RWPE2 (cell line): ENCODE data around the gene ARHGAP42.

Source experiments
- ATAC-seq: fragments of 200-7000 bp; cut with Tn5 transposase; 3 replicates; pipeline ENCODE4 v1.9.1; 2021; ENCODE audit warnings: low read depth
- DNase-seq: peaks from one replicate; pipeline ENCODE4 v3.0.0-alpha.2; 2020; ENCODE audit warnings: low spot score
- H3K27ac ChIP-seq: fragments of 450-650 bp; 2 replicates; pipeline ENCODE4 v1.5.1; 2017; ENCODE audit warnings: mild to moderate bottlenecking; ENCODE audit not compliant: poor library complexity, severe bottlenecking
- H3K27me3 ChIP-seq: fragments of 250-450 bp; sonication (Bioruptor Pico); 2 replicates; pipeline ENCODE4 v1.5.1; 2021; ENCODE audit warnings: mild to moderate bottlenecking, moderate library complexity; ENCODE audit not compliant: insufficient read depth, poor library complexity, severe bottlenecking
- H3K36me3 ChIP-seq: fragments of 250-450 bp; sonication (Bioruptor Pico); 2 replicates; pipeline ENCODE4 v1.5.1; 2020; ENCODE audit warnings: low read depth, mild to moderate bottlenecking, moderate library complexity
- H3K4me1 ChIP-seq: fragments of 250-450 bp; sonication (Bioruptor Pico); 2 replicates; pipeline ENCODE4 v1.5.1; 2021; ENCODE audit warnings: mild to moderate bottlenecking, moderate library complexity; ENCODE audit not compliant: insufficient read depth, poor library complexity, severe bottlenecking
- H3K4me3 ChIP-seq: fragments of 250-450 bp; sonication (Bioruptor Pico); 2 replicates; pipeline ENCODE4 v1.5.1; 2021; ENCODE audit warnings: mild to moderate bottlenecking, moderate library complexity; ENCODE audit not compliant: severe bottlenecking
- H3K9me3 ChIP-seq: fragments of 250-450 bp; sonication (Bioruptor Pico); 2 replicates; pipeline ENCODE4 v1.5.1; 2021; ENCODE audit warnings: mild to moderate bottlenecking, moderate library complexity; ENCODE audit not compliant: severe bottlenecking
- TF ChIP-seq, protein P1 (sequence below): fragments of 450-650 bp; IDR thresholded peaks from one replicate; pipeline ENCODE4 v1.5.1; 2017; ENCODE audit warnings: mild to moderate bottlenecking, moderate library complexity; ENCODE audit not compliant: poor library complexity, severe bottlenecking

Gene ARHGAP42

DNA sequence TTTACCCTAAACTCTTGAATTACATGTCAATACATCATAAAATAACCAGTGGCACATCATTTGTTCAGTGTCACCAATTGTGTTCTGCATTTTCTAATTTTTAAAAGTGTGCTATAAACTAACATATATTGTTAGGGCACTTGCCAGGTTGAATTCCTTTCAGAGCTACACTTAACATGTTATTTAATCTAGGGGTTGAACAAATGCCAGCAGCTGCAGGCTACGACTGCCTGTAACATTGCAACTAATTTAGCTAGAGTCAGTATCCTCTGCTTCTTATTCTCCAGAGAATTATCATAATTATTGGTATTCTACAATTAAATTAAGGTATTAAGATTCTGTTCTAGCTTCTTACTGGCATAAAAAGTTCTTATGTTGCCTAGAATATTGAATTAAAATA lies 46.4 kb upstream of the ARHGAP42 start:
- TF ChIP-seq, protein P1, sequence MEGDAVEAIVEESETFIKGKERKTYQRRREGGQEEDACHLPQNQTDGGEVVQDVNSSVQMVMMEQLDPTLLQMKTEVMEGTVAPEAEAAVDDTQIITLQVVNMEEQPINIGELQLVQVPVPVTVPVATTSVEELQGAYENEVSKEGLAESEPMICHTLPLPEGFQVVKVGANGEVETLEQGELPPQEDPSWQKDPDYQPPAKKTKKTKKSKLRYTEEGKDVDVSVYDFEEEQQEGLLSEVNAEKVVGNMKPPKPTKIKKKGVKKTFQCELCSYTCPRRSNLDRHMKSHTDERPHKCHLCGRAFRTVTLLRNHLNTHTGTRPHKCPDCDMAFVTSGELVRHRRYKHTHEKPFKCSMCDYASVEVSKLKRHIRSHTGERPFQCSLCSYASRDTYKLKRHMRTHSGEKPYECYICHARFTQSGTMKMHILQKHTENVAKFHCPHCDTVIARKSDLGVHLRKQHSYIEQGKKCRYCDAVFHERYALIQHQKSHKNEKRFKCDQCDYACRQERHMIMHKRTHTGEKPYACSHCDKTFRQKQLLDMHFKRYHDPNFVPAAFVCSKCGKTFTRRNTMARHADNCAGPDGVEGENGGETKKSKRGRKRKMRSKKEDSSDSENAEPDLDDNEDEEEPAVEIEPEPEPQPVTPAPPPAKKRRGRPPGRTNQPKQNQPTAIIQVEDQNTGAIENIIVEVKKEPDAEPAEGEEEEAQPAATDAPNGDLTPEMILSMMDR: no peak

DNA sequence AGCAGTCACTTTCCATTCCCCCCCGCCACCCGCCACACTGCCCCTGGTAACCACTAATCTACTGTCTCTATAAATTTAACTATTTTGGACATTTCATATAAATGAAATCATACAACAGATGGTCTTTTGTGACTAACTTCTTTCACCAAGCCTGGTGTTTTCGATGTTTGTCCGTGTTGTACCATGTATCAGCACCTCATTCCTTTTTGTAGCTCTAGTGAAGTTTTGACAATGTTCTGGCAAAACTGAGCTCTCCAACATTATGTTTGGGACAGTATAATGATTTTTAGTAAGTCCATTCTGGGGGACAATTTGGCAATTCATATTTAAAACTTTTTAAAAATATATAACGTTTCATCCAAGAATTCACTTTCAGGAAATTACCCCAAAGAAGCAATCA lies 45.6 kb upstream of the ARHGAP42 start:
- no peaks in the 10 kb centered on the region for H3K36me3 ChIP-seq
- H3K9me3 ChIP-seq: no peaks in the 10 kb centered on the region
- no peak for ATAC-seq
- TF ChIP-seq, protein P1: no peak
- H3K4me3 ChIP-seq: no peak overlapping the region
- H3K27ac ChIP-seq: no peak overlapping the region
- H3K27me3 ChIP-seq: no peaks in the 10 kb centered on the region
- no peak for DNase-seq
- no peaks in the 10 kb centered on the region for H3K4me1 ChIP-seq

More for the DNA sequence above, 46.4 kb upstream of the ARHGAP42 start:
- ATAC-seq (no peak), DNase-seq (no peak)
- no peaks in the 10 kb centered on the region for H3K36me3 ChIP-seq
- no peaks in the 10 kb centered on the region for H3K4me1 ChIP-seq
- no peak overlapping the region for H3K27ac ChIP-seq
- no peaks in the 10 kb centered on the region for H3K9me3 ChIP-seq
- no peaks in the 10 kb centered on the region for H3K27me3 ChIP-seq
- no peak overlapping the region for H3K4me3 ChIP-seq

DNA sequence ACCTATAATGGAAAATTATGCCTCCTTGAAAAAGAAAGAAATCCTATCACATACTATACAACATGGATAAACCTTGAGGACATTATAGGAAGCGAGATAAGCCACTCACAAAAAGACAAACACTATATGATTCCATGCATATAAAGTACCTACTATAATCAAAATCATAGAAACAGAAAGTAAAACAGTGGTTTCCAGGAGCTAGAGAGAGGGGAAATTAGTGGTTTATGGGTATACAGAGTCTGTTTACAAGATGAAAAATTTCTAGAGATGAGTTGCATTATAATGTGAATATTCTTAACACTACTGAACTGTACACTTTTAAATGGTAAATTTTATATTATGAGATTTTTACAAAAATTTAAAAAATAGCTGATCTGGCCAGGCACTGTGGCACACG lies 40.5 kb upstream of the ARHGAP42 start:
- Histone ChIP-seq H3K27me3 (no peaks in the 10 kb centered on the region), H3K27ac (no peak overlapping the region), H3K4me1 (no peaks in the 10 kb centered on the region), H3K9me3 (no peaks in the 10 kb centered on the region), H3K36me3 (no peaks in the 10 kb centered on the region), H3K4me3 (no peak overlapping the region)
- TF ChIP-seq, protein P1: no peak
- no peak for DNase-seq
- ATAC-seq: no peak

DNA sequence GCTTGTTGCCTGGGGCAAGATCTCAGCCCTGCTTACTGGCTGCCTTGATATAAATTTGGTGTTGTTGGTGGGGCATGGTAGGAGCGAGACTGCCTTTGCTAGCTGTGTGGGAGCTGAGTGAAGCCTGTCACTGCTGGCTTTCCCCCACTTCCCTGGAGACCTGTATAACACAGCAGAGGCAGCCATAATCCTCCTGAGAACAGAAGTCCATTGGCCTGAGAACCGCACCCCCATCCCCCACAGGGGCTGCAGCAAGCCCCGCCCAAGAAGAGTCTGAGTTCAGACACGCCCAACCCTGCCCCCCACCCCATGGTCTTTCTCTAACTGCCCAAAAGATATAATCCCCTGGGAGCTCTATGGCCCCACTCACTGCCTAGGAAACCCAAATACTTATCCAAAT lies 39.2 kb upstream of the ARHGAP42 start:
- Histone ChIP-seq H3K36me3 (no peaks in the 10 kb centered on the region), H3K4me1 (no peaks in the 10 kb centered on the region), H3K27ac (no peak overlapping the region), H3K9me3 (no peaks in the 10 kb centered on the region), H3K4me3 (no peak overlapping the region), H3K27me3 (no peaks in the 10 kb centered on the region)
- no peak for DNase-seq
- TF ChIP-seq, protein P1: no peak
- ATAC-seq: no peak

DNA sequence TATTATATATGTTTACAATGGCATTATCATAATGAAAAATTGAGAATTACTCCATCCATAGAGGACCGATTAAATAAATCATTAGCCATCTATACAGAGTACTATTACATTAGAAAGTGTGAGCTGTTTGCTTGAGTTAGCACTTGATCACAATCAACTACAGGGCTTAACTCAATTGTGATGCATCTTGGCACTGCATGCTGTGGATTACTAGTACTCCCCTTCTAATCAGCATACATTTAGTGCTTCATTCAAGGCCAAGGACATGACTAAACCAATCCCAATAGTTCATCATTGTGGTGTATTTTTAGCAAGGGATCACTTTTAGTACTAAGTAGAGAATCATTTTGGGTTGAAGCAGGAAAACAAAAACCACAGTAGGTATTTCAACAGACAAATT lies 23.5 kb upstream of the ARHGAP42 start:
- DNase-seq (no peak), ATAC-seq (no peak)
- Histone ChIP-seq H3K4me3 (no peak overlapping the region), H3K4me1 (no peaks in the 10 kb centered on the region), H3K27ac (no peak overlapping the region), H3K27me3 (no peaks in the 10 kb centered on the region), H3K36me3 (no peaks in the 10 kb centered on the region), H3K9me3 (no peaks in the 10 kb centered on the region)
- TF ChIP-seq, protein P1: no peak
